GM23248 (cell line): ENCODE data around the gene RGS17. TPM values are rescaled to one million over a fixed set of nuclear protein-coding genes. Genes with fewer than 3 reads are reported as not detected.

Experiments used
- DNase-seq: peaks from one replicate; pipeline ENCODE4 v3.0.0-alpha.2; 2015
- H2AFZ ChIP-seq: fragments of 200-600 bp; sonication (generic); 2 replicates; pipeline ENCODE4 v1.6.1; 2016; ENCODE audit warnings: antibody characterized with exemption
- H3F3A ChIP-seq: fragments of 200-600 bp; sonication (generic); 2 replicates; pipeline ENCODE4 v1.6.1; 2016; ENCODE audit warnings: mild to moderate bottlenecking, antibody characterized with exemption, mixed run types; ENCODE audit not compliant: insufficient read depth
- H3K27ac ChIP-seq: fragments of 200-600 bp; sonication (generic); 2 replicates; pipeline ENCODE4 v1.5.1; 2016; ENCODE audit warnings: mild to moderate bottlenecking
- H3K27me3 ChIP-seq: fragments of 200-600 bp; sonication (generic); replicated peaks from 2 replicates; pipeline ENCODE4 v1.6.1; 2016; ENCODE audit warnings: mild to moderate bottlenecking; ENCODE audit not compliant: insufficient read depth
- H3K36me3 ChIP-seq: fragments of 200-600 bp; sonication (generic); 2 replicates; pipeline ENCODE4 v1.6.1; 2016; ENCODE audit warnings: low read depth, mild to moderate bottlenecking
- H3K4me1 ChIP-seq: fragments of 200-600 bp; sonication (generic); 2 replicates; pipeline ENCODE4 v1.6.1; 2016; ENCODE audit warnings: mild to moderate bottlenecking; ENCODE audit not compliant: insufficient read depth
- H3K4me2 ChIP-seq: fragments of 200-600 bp; sonication (generic); one replicate; pipeline ENCODE4 v1.6.1; 2016; ENCODE audit warnings: mild to moderate bottlenecking; ENCODE audit not compliant: unreplicated experiment
- H3K4me3 ChIP-seq: fragments of 200-600 bp; sonication (generic); 2 replicates; pipeline ENCODE4 v1.5.1; 2016; ENCODE audit warnings: mild to moderate bottlenecking
- H3K79me2 ChIP-seq: fragments of 200-600 bp; sonication (generic); 2 replicates; pipeline ENCODE4 v1.6.1; 2016; ENCODE audit warnings: mild to moderate bottlenecking; ENCODE audit not compliant: insufficient read depth
- H3K9ac ChIP-seq: fragments of 200-600 bp; sonication (generic); 2 replicates; pipeline ENCODE4 v1.6.1; 2016; ENCODE audit warnings: mild to moderate bottlenecking
- H3K9me2 ChIP-seq: fragments of 200-600 bp; sonication (generic); 2 replicates; pipeline ENCODE4 v1.6.1; 2016; ENCODE audit warnings: mixed run types, mild to moderate bottlenecking, moderate library complexity; ENCODE audit not compliant: insufficient read depth
- H3K9me3 ChIP-seq: fragments of 200-600 bp; sonication (generic); one replicate; pipeline ENCODE4 v1.6.1; 2017; ENCODE audit warnings: low read depth
- H4K20me1 ChIP-seq: fragments of 200-600 bp; sonication (generic); 2 replicates; pipeline ENCODE4 v1.6.0; 2016; ENCODE audit not compliant: insufficient read depth
- EZH2 ChIP-seq: fragments of 200-600 bp; sonication (generic); IDR thresholded peaks from 2 replicates; pipeline ENCODE4 v1.6.1; 2018; ENCODE audit warnings: antibody characterized with exemption, mild to moderate bottlenecking; ENCODE audit not compliant: insufficient read depth, poor library complexity, severe bottlenecking
- EZH2phosphoT487 ChIP-seq: fragments of 200-600 bp; sonication (generic); IDR thresholded peaks from 2 replicates; pipeline ENCODE4 v1.6.1; 2018; ENCODE audit warnings: antibody characterized with exemption, moderate library complexity, mild to moderate bottlenecking, low read depth; ENCODE audit not compliant: insufficient read depth
- WGBS, 2 experiments: methylation state at CpG; one replicate each; pipeline ENCODE4 v1.1.6; 2015 to 2017; ENCODE audit warnings: low lambda C conversion rate in 2 of 2, low coverage in 1 of 2; ENCODE audit errors: missing lambda C conversion rate in 2 of 2; 5-methylcytosine and 5-hydroxymethylcytosine counted together
- in situ Hi-C: fragments of 300-500 bp; cut with MboI; formaldehyde crosslinking; loops from 2 replicates; pipeline ENCODE4 v1.15.0; 2020
- polyA plus RNA-seq: library from polyadenylated mRNA; unstranded; fragments of >200 nt; fragmentation: Nextera tagmentation; extraction: Ambion mirVana; gene quantifications from 2 replicates; pipeline ENCODE4 v1.2.1, GENCODE V29; 2016
- total RNA-seq: library from RNA; depleted of rRNA; stranded (reverse); fragments of >200 nt; shearing (Covaris generic); gene quantifications from 2 replicates; pipeline ENCODE4 v1.2.3, GENCODE V29; 2014

The RGS17 gene
- total and polyA plus RNA-seq, 2 experiments from 2014 or later: 0.36 to 1.1 TPM

DNA sequence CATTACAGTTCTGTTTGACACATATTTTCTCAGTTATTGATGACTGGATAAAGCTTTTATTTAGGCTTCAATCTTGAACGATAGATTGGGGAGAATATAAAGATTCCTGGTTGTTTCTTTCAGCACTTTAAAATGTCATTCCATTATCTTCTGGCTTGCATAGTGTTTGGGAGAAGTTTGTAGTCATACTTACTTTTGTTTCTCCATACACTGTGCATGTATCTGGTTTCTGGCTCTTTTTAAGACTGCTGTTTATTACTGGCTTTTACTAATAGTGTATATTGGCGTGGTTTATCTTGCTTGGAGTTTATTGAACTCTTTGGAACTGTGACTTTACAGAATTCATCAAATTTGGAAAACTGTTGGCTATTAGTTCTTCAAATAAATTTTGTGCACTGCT is 49.2 kb downstream of the RGS17 start:
- H3K27me3 ChIP-seq: no peaks in the 10 kb centered on the region
- H3F3A ChIP-seq: no peaks in the 10 kb centered on the region
- H3K27ac ChIP-seq: no peak overlapping the region
- no peak overlapping the region for H3K9ac ChIP-seq
- TF ChIP-seq EZH2phosphoT487 (no peak), EZH2 (no peak)
- H4K20me1 ChIP-seq: no peaks in the 10 kb centered on the region
- H3K9me2 ChIP-seq: no peaks in the 10 kb centered on the region
- H2AFZ ChIP-seq: no peak overlapping the region
- no peak overlapping the region for H3K4me3 ChIP-seq
- WGBS, 2 experiments: 74 to 75% methylated on average over 2 of the region's 2 CpGs
- no peaks in the 10 kb centered on the region for H3K36me3 ChIP-seq
- in situ Hi-C loops: no loop called here
- H3K9me3 ChIP-seq: no peaks in the 10 kb centered on the region
- H3K4me2 ChIP-seq: no peak overlapping the region
- no peak for DNase-seq
- peaks cover 8% of the 10 kb centered on the region; the same call in 1 of the 2 replicates for H3K4me1 ChIP-seq
- H3K79me2 ChIP-seq: no peaks in the 10 kb centered on the region

DNA sequence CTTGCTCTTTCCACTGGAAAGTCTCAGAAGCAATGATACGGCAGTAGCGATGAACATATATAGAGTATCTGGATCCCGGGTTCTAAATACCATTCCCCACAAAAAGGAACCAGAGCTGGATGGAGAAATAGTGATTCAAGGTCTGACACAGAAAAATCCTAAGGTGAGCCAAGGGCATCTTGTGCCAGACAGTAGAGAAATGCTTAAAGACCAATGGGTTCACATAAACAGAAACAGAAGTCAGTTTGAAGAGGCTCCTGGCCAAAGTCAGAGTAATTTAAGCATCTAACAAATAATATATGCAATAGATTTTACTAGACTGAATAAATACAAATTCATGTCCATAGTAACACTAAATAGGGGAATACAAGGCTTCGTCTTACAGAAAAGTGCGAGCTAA is 54.7 kb downstream of the RGS17 start:
- Histone ChIP-seq H2AFZ (no peak overlapping the region), H4K20me1 (no peaks in the 10 kb centered on the region), H3K27ac (no peak overlapping the region), H3K9me3 (no peaks in the 10 kb centered on the region), H3K9me2 (no peaks in the 10 kb centered on the region), H3K79me2 (no peaks in the 10 kb centered on the region), H3F3A (no peaks in the 10 kb centered on the region), H3K27me3 (no peaks in the 10 kb centered on the region), H3K4me1 (no peaks in the 10 kb centered on the region), H3K9ac (no peak overlapping the region), H3K36me3 (no peaks in the 10 kb centered on the region), H3K4me2 (no peak overlapping the region), H3K4me3 (no peak overlapping the region)
- 79 to 81% methylated on average over 5 of the region's 5 CpGs for WGBS, 2 experiments
- TF ChIP-seq EZH2 (no peak), EZH2phosphoT487 (no peak)
- in situ Hi-C loops: no loop called here
- DNase-seq: no peak

DNA sequence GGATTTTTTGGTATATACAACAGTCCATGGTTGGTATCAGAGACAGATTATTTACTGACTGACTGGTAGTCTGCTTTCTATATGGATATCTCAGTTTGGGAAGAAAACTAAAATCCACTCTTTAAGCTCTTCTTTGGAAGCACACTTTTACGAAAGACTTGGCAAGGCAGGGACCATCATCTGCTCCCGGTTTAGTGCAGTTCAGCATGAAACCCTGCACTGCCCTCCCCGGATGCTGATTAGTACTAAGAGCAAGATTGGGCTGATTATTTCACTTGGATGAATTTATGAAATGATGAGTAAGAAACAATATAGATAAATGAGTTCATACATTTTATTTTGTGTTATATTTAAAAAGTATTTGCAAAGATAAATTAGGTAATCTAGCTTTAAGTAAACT is 56.3 kb downstream of the RGS17 start:
- DNase-seq: no peak
- in situ Hi-C loops: no loop called here
- no peaks in the 10 kb centered on the region for H3K4me1 ChIP-seq
- H4K20me1 ChIP-seq: no peaks in the 10 kb centered on the region
- no peak overlapping the region for H3K4me3 ChIP-seq
- H3K9me2 ChIP-seq: no peaks in the 10 kb centered on the region
- H3K79me2 ChIP-seq: no peaks in the 10 kb centered on the region
- no peaks in the 10 kb centered on the region for H3F3A ChIP-seq
- no peaks in the 10 kb centered on the region for H3K9me3 ChIP-seq
- no peak overlapping the region for H3K4me2 ChIP-seq
- no peaks in the 10 kb centered on the region for H3K36me3 ChIP-seq
- no peak for TF ChIP-seq EZH2
- TF ChIP-seq EZH2phosphoT487: no peak
- no peaks in the 10 kb centered on the region for H3K27me3 ChIP-seq
- H2AFZ ChIP-seq: no peak overlapping the region
- WGBS, 2 experiments: 15 to 23% methylated on average over 3 of the region's 3 CpGs
- H3K27ac ChIP-seq: no peak overlapping the region
- H3K9ac ChIP-seq: no peak overlapping the region

DNA sequence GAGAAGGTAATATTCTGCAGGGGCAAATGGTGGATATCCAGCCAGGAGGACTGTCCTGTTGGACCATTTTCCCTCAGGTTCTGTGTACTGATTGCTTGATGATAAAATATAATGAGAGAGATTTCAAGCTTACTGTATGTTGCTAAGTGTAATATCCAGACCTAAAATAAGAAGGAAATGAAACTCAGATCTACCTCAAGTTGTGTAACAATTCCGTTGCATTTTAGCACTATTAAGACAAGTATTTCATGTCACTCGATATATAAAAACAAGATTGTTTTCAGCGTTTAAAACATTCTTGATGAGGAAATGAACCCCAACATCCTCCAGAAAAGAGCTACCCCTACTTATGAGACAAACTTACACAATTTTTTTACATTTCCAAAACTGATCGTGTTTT is 57.2 kb downstream of the RGS17 start:
- no peaks in the 10 kb centered on the region for H4K20me1 ChIP-seq
- H3K4me3 ChIP-seq: no peak overlapping the region
- no peak for DNase-seq
- no peaks in the 10 kb centered on the region for H3K27me3 ChIP-seq
- no peaks in the 10 kb centered on the region for H3K9me3 ChIP-seq
- no peaks in the 10 kb centered on the region for H3K79me2 ChIP-seq
- no peak for TF ChIP-seq EZH2
- no peak for TF ChIP-seq EZH2phosphoT487
- no peaks in the 10 kb centered on the region for H3K36me3 ChIP-seq
- H3K9ac ChIP-seq: no peak overlapping the region
- no peak overlapping the region for H2AFZ ChIP-seq
- in situ Hi-C loops: no loop called here
- no peaks in the 10 kb centered on the region for H3K9me2 ChIP-seq
- WGBS, 2 experiments: 78 to 79% methylated on average over 4 of the region's 4 CpGs
- H3K4me2 ChIP-seq: no peak overlapping the region
- H3K27ac ChIP-seq: no peak overlapping the region
- no peaks in the 10 kb centered on the region for H3K4me1 ChIP-seq
- no peaks in the 10 kb centered on the region for H3F3A ChIP-seq

DNA sequence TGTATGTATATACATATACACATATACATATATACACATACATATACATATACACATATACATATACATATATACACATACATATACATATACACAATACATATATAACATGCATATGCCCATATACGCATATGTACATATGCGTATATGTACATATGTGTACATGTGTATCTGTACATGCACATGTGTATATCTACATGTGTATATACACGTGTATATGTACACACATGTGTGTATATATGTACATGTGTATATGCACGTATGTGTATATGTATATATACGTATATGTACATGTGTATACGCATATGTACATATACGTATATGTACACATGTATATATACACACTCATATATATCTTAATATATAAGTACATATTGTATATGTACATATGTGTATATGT is 60.3 kb downstream of the RGS17 start:
- Histone ChIP-seq H3K36me3 (no peaks in the 10 kb centered on the region), H3K9me2 (no peaks in the 10 kb centered on the region), H3K9ac (no peak overlapping the region), H3K4me3 (no peak overlapping the region), H3K9me3 (no peaks in the 10 kb centered on the region), H3K4me1 (no peaks in the 10 kb centered on the region), H2AFZ (no peak overlapping the region), H3K27me3 (no peaks in the 10 kb centered on the region), H3K27ac (no peak overlapping the region), H3F3A (no peaks in the 10 kb centered on the region), H3K4me2 (no peak overlapping the region), H3K79me2 (no peaks in the 10 kb centered on the region), H4K20me1 (no peaks in the 10 kb centered on the region)
- TF ChIP-seq EZH2: no peak
- no peak for DNase-seq
- in situ Hi-C loops: no loop called here
- WGBS, 2 experiments: 92 to 95% methylated on average over 7 of the region's 7 CpGs
